Ishikawa (cell line): ENCODE data around the gene AFF4.

ENCODE experiments used
- CEBPB ChIP-seq: IDR thresholded peaks from 2 replicates; pipeline ENCODE4 v1.6.1; 2012
- CREB1 ChIP-seq: IDR thresholded peaks from 2 replicates; pipeline ENCODE4 v1.6.1; 2012; ENCODE audit warnings: low read depth
- EGR1 ChIP-seq: IDR thresholded peaks from 2 replicates; pipeline ENCODE4 v1.6.1; 2012
- EP300 ChIP-seq: IDR thresholded peaks from 2 replicates; pipeline ENCODE4 v1.6.1; 2012; ENCODE audit warnings: borderline replicate concordance
- FOXM1 ChIP-seq: IDR thresholded peaks from 2 replicates; pipeline ENCODE4 v1.6.1; 2012; ENCODE audit warnings: low read depth, borderline replicate concordance
- NFIC ChIP-seq: IDR thresholded peaks from 2 replicates; pipeline ENCODE4 v1.6.1; 2012
- RAD21 ChIP-seq: IDR thresholded peaks from 2 replicates; pipeline ENCODE4 v1.6.1; 2012; ENCODE audit warnings: low read depth
- TAF1 ChIP-seq: IDR thresholded peaks from 2 replicates; pipeline ENCODE4 v1.6.1; 2012; ENCODE audit warnings: low read depth, mild to moderate bottlenecking
- TCF12 ChIP-seq: IDR thresholded peaks from 2 replicates; pipeline ENCODE4 v1.6.1; 2012; ENCODE audit warnings: low read depth
- TEAD4 ChIP-seq: IDR thresholded peaks from 2 replicates; pipeline ENCODE4 v1.6.1; 2012
- USF1 ChIP-seq: IDR thresholded peaks from 2 replicates; pipeline ENCODE4 v1.6.1; 2012
- YY1 ChIP-seq: IDR thresholded peaks from 2 replicates; pipeline ENCODE4 v1.6.1; 2012; ENCODE audit warnings: low read depth
- ZBTB7A ChIP-seq: IDR thresholded peaks from 2 replicates; pipeline ENCODE4 v1.6.1; 2012; ENCODE audit warnings: low read depth
- TF ChIP-seq, protein P1 (sequence below): IDR thresholded peaks from 2 replicates; pipeline ENCODE4 v1.6.1; 2012
- TF ChIP-seq, protein P2 (sequence below): IDR thresholded peaks from 2 replicates; pipeline ENCODE4 v1.6.1; 2012; ENCODE audit warnings: low read depth, mild to moderate bottlenecking

The AFF4 gene

DNA sequence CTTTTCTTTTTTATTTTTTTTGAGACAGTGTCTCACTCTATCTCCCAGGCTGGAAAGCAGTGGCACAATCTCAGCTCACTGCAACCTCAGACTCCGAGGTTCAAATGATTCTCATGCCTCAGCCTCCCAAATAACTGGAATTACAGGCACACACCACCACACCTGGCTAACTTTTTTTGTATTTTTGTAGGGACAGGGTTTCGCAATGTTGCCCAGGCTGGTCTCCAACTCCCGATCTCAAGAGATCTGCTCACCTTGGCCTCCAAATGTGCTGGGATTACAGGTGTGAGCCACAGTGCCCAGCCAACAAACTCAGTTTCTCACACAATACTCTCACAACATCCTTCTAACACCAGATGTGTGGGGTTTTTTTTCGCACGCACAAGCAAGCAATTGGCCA, 22.1 kb downstream of the AFF4 start:
- TF ChIP-seq TCF12 = no peak
- TF ChIP-seq CEBPB = peak; percentile 52; the same call in 1 of the 2 replicates

DNA sequence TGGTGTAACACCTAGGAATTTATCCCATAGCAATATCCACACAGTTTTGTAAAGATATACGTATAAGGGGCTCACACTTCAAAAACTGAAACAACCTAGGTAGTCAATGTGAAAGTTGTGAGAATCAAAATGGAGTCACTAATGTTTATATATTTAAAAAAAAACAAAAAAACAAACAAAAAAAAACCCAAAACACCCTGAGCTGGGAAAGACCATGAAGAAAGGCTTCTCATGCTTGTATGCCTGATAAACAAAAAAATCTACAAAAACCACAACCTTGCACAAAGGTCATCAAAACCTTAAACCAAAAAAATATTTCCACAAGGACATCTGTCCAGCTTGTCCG, 35.4 kb downstream of the AFF4 start:
- TF ChIP-seq RAD21 = no peak
- no peak for TF ChIP-seq EGR1
- TF ChIP-seq NFIC = no peak
- no peak for TF ChIP-seq USF1
- TF ChIP-seq EP300 = no peak
- TF ChIP-seq TEAD4 = no peak
- TF ChIP-seq CREB1 = no peak
- TF ChIP-seq CEBPB = no peak
- TF ChIP-seq TAF1 = no peak
- no peak for TF ChIP-seq FOXM1
- no peak for TF ChIP-seq TCF12
- TF ChIP-seq ZBTB7A = no peak
- TF ChIP-seq YY1 = no peak
- TF ChIP-seq, protein P1, sequence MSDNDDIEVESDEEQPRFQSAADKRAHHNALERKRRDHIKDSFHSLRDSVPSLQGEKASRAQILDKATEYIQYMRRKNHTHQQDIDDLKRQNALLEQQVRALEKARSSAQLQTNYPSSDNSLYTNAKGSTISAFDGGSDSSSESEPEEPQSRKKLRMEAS = no peak
- TF ChIP-seq, protein P2, sequence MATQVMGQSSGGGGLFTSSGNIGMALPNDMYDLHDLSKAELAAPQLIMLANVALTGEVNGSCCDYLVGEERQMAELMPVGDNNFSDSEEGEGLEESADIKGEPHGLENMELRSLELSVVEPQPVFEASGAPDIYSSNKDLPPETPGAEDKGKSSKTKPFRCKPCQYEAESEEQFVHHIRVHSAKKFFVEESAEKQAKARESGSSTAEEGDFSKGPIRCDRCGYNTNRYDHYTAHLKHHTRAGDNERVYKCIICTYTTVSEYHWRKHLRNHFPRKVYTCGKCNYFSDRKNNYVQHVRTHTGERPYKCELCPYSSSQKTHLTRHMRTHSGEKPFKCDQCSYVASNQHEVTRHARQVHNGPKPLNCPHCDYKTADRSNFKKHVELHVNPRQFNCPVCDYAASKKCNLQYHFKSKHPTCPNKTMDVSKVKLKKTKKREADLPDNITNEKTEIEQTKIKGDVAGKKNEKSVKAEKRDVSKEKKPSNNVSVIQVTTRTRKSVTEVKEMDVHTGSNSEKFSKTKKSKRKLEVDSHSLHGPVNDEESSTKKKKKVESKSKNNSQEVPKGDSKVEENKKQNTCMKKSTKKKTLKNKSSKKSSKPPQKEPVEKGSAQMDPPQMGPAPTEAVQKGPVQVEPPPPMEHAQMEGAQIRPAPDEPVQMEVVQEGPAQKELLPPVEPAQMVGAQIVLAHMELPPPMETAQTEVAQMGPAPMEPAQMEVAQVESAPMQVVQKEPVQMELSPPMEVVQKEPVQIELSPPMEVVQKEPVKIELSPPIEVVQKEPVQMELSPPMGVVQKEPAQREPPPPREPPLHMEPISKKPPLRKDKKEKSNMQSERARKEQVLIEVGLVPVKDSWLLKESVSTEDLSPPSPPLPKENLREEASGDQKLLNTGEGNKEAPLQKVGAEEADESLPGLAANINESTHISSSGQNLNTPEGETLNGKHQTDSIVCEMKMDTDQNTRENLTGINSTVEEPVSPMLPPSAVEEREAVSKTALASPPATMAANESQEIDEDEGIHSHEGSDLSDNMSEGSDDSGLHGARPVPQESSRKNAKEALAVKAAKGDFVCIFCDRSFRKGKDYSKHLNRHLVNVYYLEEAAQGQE = no peak

DNA sequence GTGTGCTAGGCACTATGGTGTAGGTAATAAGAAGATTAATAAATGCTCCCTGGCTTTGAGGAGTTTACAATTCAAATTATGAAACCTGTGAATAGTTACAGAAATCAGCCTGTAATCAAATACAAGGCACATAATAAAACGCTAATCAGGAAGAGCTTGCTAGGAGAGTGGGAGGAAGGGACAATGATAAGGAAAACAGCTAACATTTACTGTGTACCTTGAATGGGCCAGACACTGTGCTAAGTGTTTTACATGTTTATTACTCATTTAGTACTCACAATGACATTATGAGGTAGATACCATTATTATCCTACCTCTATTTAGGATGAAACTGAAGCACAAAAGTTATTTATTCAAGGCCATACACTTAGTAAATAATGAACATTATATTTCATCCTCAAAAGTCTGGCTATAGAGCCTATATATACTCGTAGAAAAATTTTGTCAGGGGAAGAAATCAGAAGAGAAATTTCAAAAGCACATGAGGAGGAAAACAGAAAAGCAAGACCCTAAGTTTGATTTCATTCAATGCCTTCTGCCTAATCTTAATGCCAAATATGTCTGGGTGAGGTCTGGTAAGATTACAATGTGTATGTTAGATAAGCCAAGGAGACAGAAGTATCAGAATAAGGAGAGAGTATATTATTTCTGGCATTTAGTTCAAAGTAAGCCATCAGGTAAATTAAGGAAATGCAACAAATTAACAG, 35.9 kb downstream of the AFF4 start:
- TF ChIP-seq TAF1 (no peak), RAD21 (no peak), CREB1 (no peak), EP300 (no peak), USF1 (no peak), NFIC (no peak), TEAD4 (no peak), ZBTB7A (no peak), FOXM1 (no peak), EGR1 (no peak), YY1 (no peak), TCF12 (no peak), CEBPB (no peak)
- TF ChIP-seq, protein P2 = no peak
- TF ChIP-seq, protein P1 = no peak

DNA sequence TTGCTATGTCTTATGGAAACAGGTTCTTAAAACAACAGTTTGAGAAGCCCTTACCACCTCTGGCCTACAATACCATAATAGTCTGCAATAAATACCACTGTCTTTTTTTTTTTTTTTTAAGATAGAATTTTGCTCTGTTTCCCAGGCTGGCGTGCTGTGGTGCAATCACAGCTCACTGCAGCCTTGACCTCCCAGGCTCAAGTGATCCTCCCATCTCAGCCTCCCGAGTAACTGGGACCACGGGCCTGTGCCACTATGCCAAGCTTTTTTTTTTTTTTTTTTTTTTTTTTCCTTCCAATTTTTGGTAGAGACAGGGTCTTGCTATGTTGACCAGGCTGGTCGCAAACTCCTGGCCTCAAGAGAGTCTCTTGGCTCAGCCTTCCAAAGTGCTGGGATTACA, 37.0 kb downstream of the AFF4 start:
- TF ChIP-seq USF1 (no peak), EP300 (no peak), CEBPB (no peak), YY1 (no peak), FOXM1 (no peak), ZBTB7A (no peak), TEAD4 (no peak), TAF1 (no peak), EGR1 (no peak), NFIC (no peak)
- TF ChIP-seq, protein P1 = no peak
- TF ChIP-seq, protein P2 = no peak
